Esophagus (tissue), 2 donors: Measurements from ENCODE around the gene TET2. TPM values are rescaled to one million over a fixed set of nuclear protein-coding genes. Genes with fewer than 3 reads are reported as not detected.

Source experiments
- H3K27ac ChIP-seq, 2 donors: one replicate each; pipeline ENCODE4 v1.5.1; 2013; ENCODE audit warnings: low read depth in 2 of 2, mild to moderate bottlenecking in 2 of 2, inconsistent platforms in 1 of 2, low read length in 1 of 2, moderate library complexity in 1 of 2
- H3K27me3 ChIP-seq, 2 donors: one replicate each; pipeline ENCODE4 v1.6.1; 2013; ENCODE audit warnings: low read length in 2 of 2, control low read depth in 1 of 2, mild to moderate bottlenecking in 1 of 2; ENCODE audit not compliant: insufficient read depth in 2 of 2, control insufficient read depth in 1 of 2
- H3K36me3 ChIP-seq, 2 donors: one replicate each; pipeline ENCODE4 v1.6.1; 2013; ENCODE audit warnings: low read length in 1 of 2; ENCODE audit not compliant: control insufficient read depth in 2 of 2, insufficient read depth in 2 of 2
- H3K4me1 ChIP-seq, 2 donors: one replicate each; pipeline ENCODE4 v1.6.1; 2013; ENCODE audit warnings: low read length in 1 of 2; ENCODE audit not compliant: control insufficient read depth in 2 of 2, insufficient read depth in 2 of 2
- H3K4me3 ChIP-seq, 2 donors: one replicate each; pipeline ENCODE4 v1.5.1; 2013; ENCODE audit warnings: low read length in 2 of 2, mild to moderate bottlenecking in 2 of 2, low read depth in 1 of 2, moderate library complexity in 1 of 2
- H3K9me3 ChIP-seq, 2 donors: one replicate each; pipeline ENCODE4 v1.6.1; 2013; ENCODE audit warnings: mild to moderate bottlenecking in 2 of 2, low read depth in 1 of 2, low read length in 1 of 2, moderate library complexity in 1 of 2; ENCODE audit not compliant: control insufficient read depth in 2 of 2, insufficient read depth in 1 of 2
- WGBS, 2 donors: extraction: QIAGEN DNeasy Blood & Tissue Kit; methylation state at CpG; one replicate each; pipeline ENCODE4 v1.1.7; 2013; 5-methylcytosine and 5-hydroxymethylcytosine counted together
- polyA plus RNA-seq, 2 donors: library from polyadenylated mRNA; stranded (reverse); fragments of 200-250 nt; gene quantifications; one replicate each; pipeline ENCODE4 v1.2.3, GENCODE V29; 2013
- donor health status: healthy with polysubstance abuse.
- donor health status: Bipolar disorder and iron deficiency.

Gene TET2
- polyA plus RNA-seq, 2 donors = 4.7 to 5.3 TPM

DNA sequence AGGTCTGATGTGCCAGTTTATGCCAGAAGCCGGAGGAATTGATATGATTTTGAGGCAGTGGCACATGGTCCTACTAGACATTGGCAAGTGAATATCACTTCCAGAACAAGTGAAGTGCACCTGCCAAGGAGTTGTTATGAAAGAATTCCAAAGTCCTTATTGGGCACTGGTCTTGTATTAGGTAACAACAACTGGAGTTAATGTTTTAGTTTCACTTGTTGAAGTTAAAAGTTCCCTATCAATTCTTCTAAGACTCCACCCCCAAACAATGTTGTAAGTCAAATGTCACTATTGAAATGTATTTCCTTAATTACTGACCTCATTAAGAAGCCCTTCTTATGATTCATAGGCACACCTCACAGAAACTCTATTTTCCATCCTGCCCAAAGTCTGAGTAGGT lies 3.1 kb downstream of the TET2 start:
- Histone ChIP-seq H3K27ac (peak overlapping the region; percentile 47 to 66), H3K27me3 (no peaks in the 10 kb centered on the region), H3K9me3 (no peaks in the 10 kb centered on the region), H3K36me3 (no peaks in the 10 kb centered on the region), H3K4me1 (peaks cover 0 to 6% of the 10 kb centered on the region in 2 donors), H3K4me3 (peak overlapping the region in 1 of 2 donors; percentile 45)
- WGBS, 2 donors = 59 to 66% methylated on average over 1 of the region's 1 CpG

DNA sequence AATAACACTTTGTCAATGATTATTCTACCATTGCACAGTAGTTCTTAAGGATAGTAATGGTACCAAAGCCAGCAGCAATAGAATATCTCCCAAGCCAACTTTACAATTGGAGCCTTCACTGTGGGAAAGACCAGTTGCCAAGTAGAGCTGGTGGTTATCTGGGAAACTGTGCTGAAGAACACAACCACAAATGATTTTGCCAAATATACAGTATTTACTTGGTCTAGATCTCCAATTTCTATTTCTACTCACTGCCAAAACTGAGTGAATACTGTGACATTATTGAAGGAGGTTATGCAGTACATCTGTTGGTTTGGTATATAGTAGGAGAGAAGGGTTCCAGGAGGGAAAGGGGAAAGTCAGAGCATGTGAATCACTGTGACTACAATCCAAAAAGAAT lies 3.8 kb downstream of the TET2 start:
- Histone ChIP-seq H3K36me3 (no peaks in the 10 kb centered on the region), H3K27ac (peak overlapping the region in 1 of 2 donors; percentile 63), H3K27me3 (no peaks in the 10 kb centered on the region), H3K9me3 (no peaks in the 10 kb centered on the region), H3K4me3 (no peak overlapping the region), H3K4me1 (peaks cover 0 to 7% of the 10 kb centered on the region in 2 donors)

DNA sequence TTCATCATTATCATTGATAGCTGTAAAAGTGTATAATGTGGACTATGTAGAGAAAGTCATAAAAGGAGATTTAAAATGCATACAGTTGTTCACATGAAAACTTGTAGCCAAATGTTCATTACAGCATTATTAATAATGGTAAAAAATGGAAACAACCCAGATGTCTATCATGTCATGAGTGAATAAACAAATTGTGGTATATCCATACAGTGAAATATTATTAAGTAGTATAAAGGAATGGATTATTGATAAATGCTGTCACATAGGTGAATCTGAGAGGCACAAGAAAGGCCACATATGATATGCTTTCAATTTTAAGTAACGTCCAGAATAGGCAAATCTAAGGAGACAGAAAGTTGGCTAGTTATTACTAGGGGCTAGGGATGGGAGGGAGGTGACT lies 7.1 kb downstream of the TET2 start:
- Histone ChIP-seq H3K9me3 (no peaks in the 10 kb centered on the region), H3K36me3 (no peaks in the 10 kb centered on the region), H3K27me3 (no peaks in the 10 kb centered on the region), H3K4me1 (peaks cover 0 to 4% of the 10 kb centered on the region in 2 donors), H3K27ac (no peak overlapping the region), H3K4me3 (no peak overlapping the region)
- 86 to 90% methylated on average over 1 of the region's 1 CpG for WGBS, 2 donors

DNA sequence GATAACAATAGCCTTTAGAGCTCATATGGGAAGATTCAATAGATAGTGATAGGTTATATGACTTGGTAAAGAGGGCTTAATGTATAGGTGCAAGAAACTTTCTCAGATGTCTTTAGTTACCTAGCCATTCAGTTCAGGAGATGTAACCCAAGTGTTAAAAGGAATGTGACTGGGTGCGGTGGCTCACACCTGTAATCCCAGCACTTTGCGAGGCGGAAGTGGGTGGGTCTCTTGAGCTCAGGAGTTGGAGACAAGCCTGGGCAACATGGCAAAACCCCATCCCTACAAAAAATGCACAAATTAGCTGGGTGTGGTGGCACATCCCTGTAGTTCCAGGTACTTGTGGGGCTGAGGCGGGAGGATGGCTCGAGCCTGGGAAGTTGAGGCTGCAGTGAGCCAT lies 7.9 kb downstream of the TET2 start:
- H3K4me1 ChIP-seq = peaks cover 0 to 4% of the 10 kb centered on the region in 2 donors
- H3K27me3 ChIP-seq = no peaks in the 10 kb centered on the region
- H3K9me3 ChIP-seq = no peaks in the 10 kb centered on the region
- WGBS, 2 donors = 74 to 79% methylated on average over 5 of the region's 5 CpGs
- H3K4me3 ChIP-seq = no peak overlapping the region
- no peaks in the 10 kb centered on the region for H3K36me3 ChIP-seq
- H3K27ac ChIP-seq = no peak overlapping the region

DNA sequence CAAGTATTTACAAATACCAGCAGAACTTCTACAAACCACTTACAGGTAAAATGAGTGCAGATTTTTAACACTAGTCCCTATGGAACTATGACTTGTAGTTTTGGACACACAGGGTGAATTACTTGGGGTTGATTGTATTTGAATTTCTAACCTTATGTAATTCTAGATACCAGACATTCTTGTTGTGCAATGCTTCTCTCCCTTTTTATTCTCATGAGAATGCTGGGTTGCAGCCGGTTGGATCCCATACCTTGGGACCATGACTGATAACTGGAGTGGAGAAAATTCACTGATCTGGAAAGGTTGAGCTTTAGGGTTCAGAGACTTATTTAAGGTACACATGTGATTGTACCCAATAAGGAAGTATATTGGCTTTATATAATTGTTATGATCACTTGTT lies 8.8 kb downstream of the TET2 start:
- Histone ChIP-seq H3K9me3 (no peaks in the 10 kb centered on the region), H3K36me3 (no peaks in the 10 kb centered on the region), H3K4me3 (no peak overlapping the region), H3K4me1 (peaks cover 0 to 4% of the 10 kb centered on the region in 2 donors), H3K27ac (no peak overlapping the region), H3K27me3 (no peaks in the 10 kb centered on the region)
- 44 to 60% methylated on average over 1 of the region's 1 CpG for WGBS, 2 donors

DNA sequence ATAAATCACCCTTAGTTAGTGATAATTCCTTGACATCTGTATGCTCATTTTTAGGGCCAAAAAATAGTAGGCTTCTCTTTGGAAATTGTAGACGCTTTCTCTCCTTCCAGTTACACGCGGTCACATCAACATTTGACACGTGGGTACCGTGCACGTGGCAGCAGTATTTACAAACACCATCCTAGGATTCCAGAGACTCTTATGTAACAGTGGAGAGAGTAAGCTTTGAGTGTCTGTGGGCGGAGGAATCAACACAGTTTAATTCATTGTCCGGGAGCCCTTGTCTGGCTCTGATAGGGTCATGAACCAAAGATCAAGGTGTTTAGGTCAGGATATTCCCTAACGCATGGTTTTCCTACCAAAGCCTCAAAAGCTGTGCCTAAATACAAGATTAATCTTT lies 12.2 kb downstream of the TET2 start:
- 66% methylated on average over 9 of the region's 9 CpGs for WGBS, 2 donors
- H3K4me3 ChIP-seq = no peak overlapping the region
- no peaks in the 10 kb centered on the region for H3K36me3 ChIP-seq
- no peaks in the 10 kb centered on the region for H3K27me3 ChIP-seq
- peaks cover 0 to 3% of the 10 kb centered on the region in 2 donors for H3K4me1 ChIP-seq
- no peak overlapping the region for H3K27ac ChIP-seq
- no peaks in the 10 kb centered on the region for H3K9me3 ChIP-seq

DNA sequence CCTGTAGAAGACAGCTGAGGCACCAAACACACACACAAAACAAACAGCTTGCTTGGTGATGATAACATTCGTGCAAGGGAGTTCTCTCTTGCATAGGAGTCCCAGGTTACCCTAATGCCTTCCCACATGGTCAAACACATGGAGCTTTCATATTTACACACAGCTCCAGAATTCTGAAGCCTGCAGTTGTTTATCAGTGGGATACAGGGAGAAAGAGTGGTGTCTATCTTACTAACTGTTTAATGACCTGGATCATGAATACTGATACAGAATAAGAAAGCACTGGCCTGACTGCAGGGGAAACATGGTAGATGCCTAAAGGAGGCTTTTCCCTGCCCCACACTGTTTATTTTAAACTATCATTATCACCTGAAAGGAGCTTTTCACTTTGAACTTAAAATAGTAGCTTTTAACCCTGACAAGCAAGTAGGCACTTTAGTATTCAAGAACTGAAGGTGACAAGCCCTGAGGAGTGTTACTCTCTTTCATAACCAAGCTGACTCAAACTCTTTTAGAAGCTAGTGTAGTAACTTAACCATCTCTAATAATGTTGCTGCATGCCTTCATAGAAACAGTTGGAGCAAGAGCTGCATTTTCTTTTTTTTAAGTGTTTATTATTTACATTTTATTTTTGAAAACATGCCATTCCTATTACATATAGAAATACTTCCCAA lies 15.6 kb downstream of the TET2 start:
- no peaks in the 10 kb centered on the region for H3K36me3 ChIP-seq
- H3K27me3 ChIP-seq = no peaks in the 10 kb centered on the region
- WGBS, 2 donors = 49 to 70% methylated on average over 1 of the region's 1 CpG
- H3K4me3 ChIP-seq = no peak overlapping the region
- no peaks in the 10 kb centered on the region for H3K9me3 ChIP-seq
- no peak overlapping the region for H3K27ac ChIP-seq
- H3K4me1 ChIP-seq = no peaks in the 10 kb centered on the region

DNA sequence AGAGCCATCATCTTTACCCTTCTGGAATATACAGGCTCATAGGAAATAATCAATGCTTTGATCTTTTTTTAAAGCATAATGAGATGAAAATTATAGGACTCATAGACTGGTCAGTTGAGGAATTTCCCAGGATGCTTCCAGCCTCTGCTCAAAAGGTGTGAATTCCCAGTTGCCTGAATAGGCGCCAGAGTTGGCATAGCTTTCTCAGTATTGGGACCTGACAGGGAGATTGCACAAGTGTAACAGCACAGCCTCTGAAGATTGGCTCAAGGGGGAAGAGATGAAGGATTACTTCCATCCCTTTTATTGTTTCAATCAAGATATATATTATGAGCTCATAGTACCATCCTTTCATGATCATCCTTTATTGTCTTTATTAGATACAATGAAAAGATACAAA lies 17.9 kb downstream of the TET2 start:
- Histone ChIP-seq H3K36me3 (no peaks in the 10 kb centered on the region), H3K9me3 (no peaks in the 10 kb centered on the region), H3K4me1 (no peaks in the 10 kb centered on the region), H3K27me3 (no peaks in the 10 kb centered on the region), H3K4me3 (no peak overlapping the region), H3K27ac (no peak overlapping the region)
- 96% methylated on average over 1 of the region's 1 CpG for WGBS, 2 donors

DNA sequence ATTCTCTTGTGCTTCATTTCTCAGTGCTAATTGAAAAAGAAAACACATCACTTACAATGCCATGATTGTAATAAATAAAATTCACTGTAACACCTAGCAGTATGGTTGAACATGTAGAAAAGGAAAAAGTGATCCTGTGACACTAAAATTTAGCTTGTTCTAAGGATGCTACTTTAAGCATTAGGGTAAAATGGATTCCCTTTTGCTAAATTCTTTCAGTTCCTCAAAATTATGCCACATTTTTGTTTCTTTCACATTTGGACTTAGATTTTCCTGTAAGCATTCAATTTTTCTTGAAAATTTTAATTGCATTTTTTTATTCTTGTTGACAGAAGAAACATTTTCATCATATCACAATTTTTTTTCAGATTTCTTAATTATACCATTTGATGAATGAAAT lies 19.4 kb downstream of the TET2 start:
- H3K27ac ChIP-seq = no peak overlapping the region
- no peak overlapping the region for H3K4me3 ChIP-seq
- H3K27me3 ChIP-seq = no peaks in the 10 kb centered on the region
- H3K4me1 ChIP-seq = no peaks in the 10 kb centered on the region
- no peaks in the 10 kb centered on the region for H3K9me3 ChIP-seq
- H3K36me3 ChIP-seq = no peaks in the 10 kb centered on the region

DNA sequence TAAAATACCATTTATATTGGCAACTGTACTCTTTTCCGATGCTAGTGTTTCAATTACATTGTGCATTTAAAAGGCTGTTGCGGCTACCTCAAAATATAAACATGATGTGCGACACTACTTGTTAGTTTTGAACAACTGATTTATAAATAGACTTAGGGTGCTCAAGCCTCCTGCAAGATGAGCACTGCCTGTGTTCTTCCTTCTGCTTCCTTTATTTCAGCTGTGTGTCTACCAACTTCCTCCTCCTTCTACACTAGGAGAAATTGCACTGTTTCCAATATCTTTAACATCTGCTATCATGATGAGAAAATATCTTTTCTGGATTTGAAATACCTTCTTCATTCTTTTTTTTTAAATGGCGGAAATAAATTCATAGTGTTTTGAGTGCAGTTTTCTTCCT lies 24.0 kb downstream of the TET2 start:
- Histone ChIP-seq H3K36me3 (no peaks in the 10 kb centered on the region), H3K27me3 (no peaks in the 10 kb centered on the region), H3K27ac (no peak overlapping the region), H3K9me3 (no peaks in the 10 kb centered on the region), H3K4me1 (no peaks in the 10 kb centered on the region), H3K4me3 (no peak overlapping the region)
- 82 to 92% methylated on average over 4 of the region's 4 CpGs for WGBS, 2 donors
